B cell (primary cell): ENCODE measurements around the gene ERLEC1. TPM values are rescaled to one million over a fixed set of nuclear protein-coding genes. Genes with fewer than 3 reads are reported as not detected.

Source experiments
- ATAC-seq: fragments of 200-7000 bp; cut with Tn5 transposase; one replicate; pipeline ENCODE4 v1.10.0; 2021; ENCODE audit warnings: low read depth, mild to moderate bottlenecking, moderate number of reproducible peaks, moderate library complexity
- CTCF ChIA-PET: fragments of 350-600 bp; sonication (Branson Sonifier 250); formaldehyde crosslinking; loops from one replicate; lab custom pipeline; 2021; ENCODE audit warnings: antibody characterized with exemption, inconsistent platforms; lab: Charles Lee
- POLR2A ChIA-PET: fragments of 350-600 bp; sonication (Branson Sonifier 250); formaldehyde crosslinking; loops from one replicate; lab custom pipeline; 2021; ENCODE audit warnings: antibody characterized with exemption; lab: Charles Lee
- DNase-seq: peaks from one replicate; pipeline ENCODE4 v3.0.0; 2013
- H2AFZ ChIP-seq: 2 replicates; pipeline ENCODE4 v1.6.1; 2012; ENCODE audit warnings: mild to moderate bottlenecking, low read depth, low read length; ENCODE audit not compliant: insufficient read depth, poor library complexity, severe bottlenecking
- H3K27ac ChIP-seq, 2 donors: 1 replicate in 1 of 2; 2 replicates in 1 of 2; pipeline ENCODE4 v1.5.1; 2012 to 2013; ENCODE audit warnings: low read length in 2 of 2, mild to moderate bottlenecking in 2 of 2, moderate library complexity in 1 of 2
- H3K27me3 ChIP-seq, 4 experiments: fragments of 200-600 bp in 1 of 4; sonication (generic) in 1 of 4; replicated peaks in 1 of 4; 1 replicate in 2 of 4; 2 replicates in 2 of 4; pipeline versions ENCODE4 v1.6.1 to v1.7.0; 2013 to 2016; ENCODE audit warnings: low read length in 3 of 4, mild to moderate bottlenecking in 2 of 4, mixed read lengths in 1 of 4, moderate library complexity in 1 of 4; ENCODE audit not compliant: insufficient read depth in 4 of 4, control insufficient read depth in 3 of 4; ENCODE audit errors: control extremely low read depth in 1 of 4
- H3K36me3 ChIP-seq, 2 experiments: replicated peaks in 1 of 2; 1 replicate in 1 of 2; 2 replicates in 1 of 2; pipeline versions ENCODE4 v1.6.1 to v1.7.1; 2013; ENCODE audit warnings: low read length in 1 of 2; ENCODE audit not compliant: insufficient read depth in 2 of 2, control insufficient read depth in 1 of 2; ENCODE audit errors: control extremely low read depth in 1 of 2, extremely low read depth in 1 of 2
- H3K4me1 ChIP-seq, 2 donors: fragments of 200-600 bp in 1 of 2; sonication (generic) in 1 of 2; 1 replicate in 1 of 2; 2 replicates in 1 of 2; pipeline versions ENCODE4 v1.5.1 to v1.6.1; 2013 to 2017; ENCODE audit warnings: low read length in 2 of 2; ENCODE audit not compliant: control insufficient read depth in 2 of 2, insufficient read depth in 2 of 2
- H3K4me2 ChIP-seq: replicated peaks from 2 replicates; pipeline ENCODE3; 2012; ENCODE audit warnings: mild to moderate bottlenecking, low read depth, low read length; ENCODE audit not compliant: poor library complexity, severe bottlenecking
- H3K4me3 ChIP-seq, 5 experiments: fragments of 200-600 bp in 1 of 5; sonication (generic) in 1 of 5; 1 replicate in 3 of 5; 2 replicates in 2 of 5; pipeline versions ENCODE4 v1.5.1 to v1.7.0; 2011 to 2016; ENCODE audit warnings: low read length in 4 of 5, mild to moderate bottlenecking in 4 of 5, low read depth in 2 of 5, control low read depth in 1 of 5, moderate library complexity in 1 of 5; ENCODE audit not compliant: insufficient read depth in 1 of 5; ENCODE audit errors: control extremely low read depth in 1 of 5, extremely low read depth in 1 of 5
- H3K79me2 ChIP-seq: fragments of 200-600 bp; sonication (generic); one replicate; pipeline ENCODE4 v1.6.0; 2016; ENCODE audit warnings: low read length; ENCODE audit not compliant: control insufficient read depth, insufficient read depth
- H3K9ac ChIP-seq: fragments of 200-600 bp; sonication (generic); 2 replicates; pipeline ENCODE4 v1.6.1; 2017; ENCODE audit warnings: mild to moderate bottlenecking, low read length, moderate library complexity
- H3K9me3 ChIP-seq, 3 donors: one replicate each; pipeline versions ENCODE4 v1.6.1 to v1.7.1; 2013; ENCODE audit warnings: low read length in 2 of 3; ENCODE audit not compliant: control insufficient read depth in 2 of 3, insufficient read depth in 1 of 3; ENCODE audit errors: control extremely low read depth in 1 of 3
- H4K20me1 ChIP-seq: 2 replicates; pipeline ENCODE4 v1.6.0; 2012; ENCODE audit warnings: mild to moderate bottlenecking, low read length; ENCODE audit not compliant: insufficient read depth, control insufficient read depth, poor library complexity, severe bottlenecking
- H3K27ac Mint-ChIP-seq: one replicate; pipeline ENCODE4 v1.8.0; 2021; ENCODE audit warnings: mixed read lengths
- H3K27me3 Mint-ChIP-seq: one replicate; pipeline ENCODE4 v1.8.0; 2021; ENCODE audit warnings: mixed read lengths
- H3K4me1 Mint-ChIP-seq: one replicate; pipeline ENCODE4 v1.8.0; 2021; ENCODE audit warnings: mixed read lengths
- H3K4me3 Mint-ChIP-seq: one replicate; pipeline ENCODE4 v1.8.0; 2021; ENCODE audit warnings: mixed read lengths
- H3K9me3 Mint-ChIP-seq: one replicate; pipeline ENCODE4 v1.8.0; 2022; ENCODE audit warnings: mixed read lengths; ENCODE audit not compliant: insufficient read depth
- CTCF ChIP-seq: fragments of 200-600 bp; IDR thresholded peaks from one replicate; pipeline ENCODE4 v1.8.0; 2022; ENCODE audit warnings: antibody characterized with exemption, mild to moderate bottlenecking
- EZH2 ChIP-seq: IDR thresholded peaks from 2 replicates; pipeline ENCODE4 v1.6.1; 2012; ENCODE audit warnings: borderline replicate concordance, low read depth, mild to moderate bottlenecking, moderate library complexity, low read length; ENCODE audit not compliant: insufficient read depth, poor library complexity, severe bottlenecking
- WGBS: methylation state at CpG from one replicate; pipeline ENCODE4 v1.1.5; 2013; ENCODE audit warnings: missing lambda C conversion rate; ENCODE audit not compliant: insufficient coverage; 5-methylcytosine and 5-hydroxymethylcytosine counted together
- intact Hi-C: fragments of 100-400 bp; cut with micrococcal nuclease; formaldehyde crosslinking; loops from one replicate; pipeline ENCODE4 v1.10.0; 2022
- polyA plus RNA-seq: library from polyadenylated mRNA; depleted of rRNA; stranded (reverse); fragments of >200 nt; gene quantifications from 2 replicates; pipeline ENCODE4 v1.2.3, GENCODE V29; 2012
- total RNA-seq, 2 donors: library from RNA; stranded (reverse); fragments of 120-200 nt in 1 of 2; gene quantifications; 1 replicate in 1 of 2; 2 replicates in 1 of 2; pipeline versions ENCODE4 v1.2.3 to v1.2.4, GENCODE V29; 2013 to 2022

Gene ERLEC1
- total and polyA plus RNA-seq, 2 donors (not counting 1 experiment from before 2014, with no cell fraction given) = 20.4 to 22.9 TPM

- intact Hi-C loops = no loop called here
These were observed 75.0 kb downstream of the ERLEC1 start for GRCh38 chr2:53861824-53862223.

More at GRCh38 chr2:53861824-53862223, 75.0 kb downstream of the ERLEC1 start:
- no peak for TF ChIP-seq EZH2
- no peak for TF ChIP-seq CTCF
- H3K4me3 ChIP-seq = no peak overlapping the region
- H3K27ac Mint-ChIP-seq = no peak overlapping the region
- H3K9ac ChIP-seq = no peak overlapping the region
- no peaks in the 10 kb centered on the region for H3K79me2 ChIP-seq
- POLR2A ChIA-PET = no interaction called here
- no peaks in the 10 kb centered on the region for H3K4me1 ChIP-seq
- no peak for DNase-seq
- no peaks in the 10 kb centered on the region for H3K27me3 Mint-ChIP-seq
- no peaks in the 10 kb centered on the region for H3K4me1 Mint-ChIP-seq
- H4K20me1 ChIP-seq = no peaks in the 10 kb centered on the region
- ATAC-seq = no peak
- no peaks in the 10 kb centered on the region for H3K9me3 ChIP-seq
- H2AFZ ChIP-seq = no peak overlapping the region
- H3K27me3 ChIP-seq = no peaks in the 10 kb centered on the region
- H3K4me3 Mint-ChIP-seq = no peak overlapping the region
- no peak overlapping the region for H3K4me2 ChIP-seq
- 100% methylated on average over 2 of the region's 5 CpGs for WGBS
- no peaks in the 10 kb centered on the region for H3K9me3 Mint-ChIP-seq
- CTCF ChIA-PET = interaction anchor here (0.6 kb wide), 1 partner anchor 843 kb away, joined by 4 read pairs; no protein-coding TSS in a partner anchor
- H3K36me3 ChIP-seq = peaks cover 4 to 30% of the 10 kb centered on the region in 2 experiments
- no peak overlapping the region for H3K27ac ChIP-seq
